Measurements from ENCODE around the gene COX11.

DNA sequence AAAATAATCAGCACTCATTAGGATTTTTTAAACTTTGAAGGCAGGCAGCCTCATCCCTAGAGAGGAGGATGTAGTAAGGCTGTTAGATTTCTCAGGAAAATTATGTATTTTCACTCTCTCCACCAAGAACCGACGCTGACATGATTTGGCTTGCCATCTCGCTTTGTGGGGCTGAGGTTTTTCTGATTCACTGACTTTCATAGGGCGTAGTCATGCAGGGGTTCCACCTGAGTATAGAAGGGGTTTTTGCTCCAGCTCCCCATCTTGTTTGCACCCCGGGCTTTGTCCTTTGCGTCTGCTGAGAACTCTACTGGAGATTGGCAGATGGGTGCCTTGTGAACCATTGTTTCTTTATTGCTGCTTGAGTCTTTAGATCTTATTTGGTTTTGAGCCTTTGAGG, 47.6 kb downstream of the COX11 start:
- TF ChIP-seq SALL1 (CRISPR knock-in tag; IDR thresholded peaks at IDR 0.05), result no peak
- no peak for TF ChIP-seq FOXK2 (IDR thresholded peaks at IDR 0.05)
- no peak for TF ChIP-seq MXI1 (IDR thresholded peaks at IDR 0.05; ENCODE audit: borderline replicate concordance, low read depth, low read length)
